GM21526 (cell line): ENCODE measurements around the gene NINL.
"Not testable (repeated sequence)": the region's sequence is repeated elsewhere in the genome, so short reads cannot be mapped to it uniquely, and the experiment has no call there.

Source experiments
- ATAC-seq: cut with Tn5 transposase; IDR thresholded peaks from one replicate; pipeline ENCODE4 v1.9.1; 2021; ENCODE audit warnings: moderate library complexity; ENCODE audit not compliant: unreplicated experiment, low FRiP score

The NINL gene

GRCh38 chr20:25584905-25585704, at the start of gene NINL:
NINL (minus strand) TSS chr20:25585531; CDS start chr20:25526587, 58,944 bp downstream.
- ATAC-seq = no peak

- ATAC-seq = no peak
Measured at GRCh38 chr20:25632940-25633790, 47.8 kb upstream of the NINL start.

GRCh38 chr20:25630615-25631014, 45.3 kb upstream of the NINL start:
- ATAC-seq = not testable (repeated sequence)

- ATAC-seq = no peak
Measured at GRCh38 chr20:25629816-25630499, 44.6 kb upstream of the NINL start.

- ATAC-seq = no peak
Measured at GRCh38 chr20:25626779-25627178, 41.4 kb upstream of the NINL start.

GRCh38 chr20:25624500-25624939, 39.2 kb upstream of the NINL start:
- no peak for ATAC-seq

GRCh38 chr20:25623736-25624499, 38.6 kb upstream of the NINL start, which contains the start of gene NANP:
NANP (minus strand) TSS chr20:25624014; CDS start chr20:25623948, 66 bp downstream.
- peak; percentile 80 for ATAC-seq

- ATAC-seq = peak; percentile 23
Measured at GRCh38 chr20:25623225-25623735, 37.9 kb upstream of the NINL start.

GRCh38 chr20:25622450-25623224, 37.3 kb upstream of the NINL start:
- ATAC-seq = no peak

- no peak for ATAC-seq
Measured at GRCh38 chr20:25622049-25622448, 36.7 kb upstream of the NINL start.

- no peak for ATAC-seq
Measured at GRCh38 chr20:25619514-25619913, 34.2 kb upstream of the NINL start.

GRCh38 chr20:25608774-25609173, 23.4 kb upstream of the NINL start:
- ATAC-seq = no peak

GRCh38 chr20:25606094-25606695, 20.9 kb upstream of the NINL start:
- no peak for ATAC-seq

GRCh38 chr20:25605148-25605547, 19.8 kb upstream of the NINL start:
- no peak for ATAC-seq

- no peak for ATAC-seq
Measured at GRCh38 chr20:25604611-25605010, 19.3 kb upstream of the NINL start.

GRCh38 chr20:25602914-25603309, 17.6 kb upstream of the NINL start:
- not testable (repeated sequence) for ATAC-seq

GRCh38 chr20:25602191-25602913, 17.0 kb upstream of the NINL start:
- ATAC-seq = not testable (repeated sequence)

GRCh38 chr20:25601659-25602058, 16.3 kb upstream of the NINL start:
- ATAC-seq = no peak
